ENCODE data around the gene COPE. TPM values are rescaled to one million over a fixed set of nuclear protein-coding genes. Genes with fewer than 3 reads are reported as not detected.

COPE gene
- total and polyA plus RNA-seq, 2 of the 8 experiments (the other 6 are each of a cell fraction or from before 2014, with no cell fraction given): 178 to 356 TPM

DNA sequence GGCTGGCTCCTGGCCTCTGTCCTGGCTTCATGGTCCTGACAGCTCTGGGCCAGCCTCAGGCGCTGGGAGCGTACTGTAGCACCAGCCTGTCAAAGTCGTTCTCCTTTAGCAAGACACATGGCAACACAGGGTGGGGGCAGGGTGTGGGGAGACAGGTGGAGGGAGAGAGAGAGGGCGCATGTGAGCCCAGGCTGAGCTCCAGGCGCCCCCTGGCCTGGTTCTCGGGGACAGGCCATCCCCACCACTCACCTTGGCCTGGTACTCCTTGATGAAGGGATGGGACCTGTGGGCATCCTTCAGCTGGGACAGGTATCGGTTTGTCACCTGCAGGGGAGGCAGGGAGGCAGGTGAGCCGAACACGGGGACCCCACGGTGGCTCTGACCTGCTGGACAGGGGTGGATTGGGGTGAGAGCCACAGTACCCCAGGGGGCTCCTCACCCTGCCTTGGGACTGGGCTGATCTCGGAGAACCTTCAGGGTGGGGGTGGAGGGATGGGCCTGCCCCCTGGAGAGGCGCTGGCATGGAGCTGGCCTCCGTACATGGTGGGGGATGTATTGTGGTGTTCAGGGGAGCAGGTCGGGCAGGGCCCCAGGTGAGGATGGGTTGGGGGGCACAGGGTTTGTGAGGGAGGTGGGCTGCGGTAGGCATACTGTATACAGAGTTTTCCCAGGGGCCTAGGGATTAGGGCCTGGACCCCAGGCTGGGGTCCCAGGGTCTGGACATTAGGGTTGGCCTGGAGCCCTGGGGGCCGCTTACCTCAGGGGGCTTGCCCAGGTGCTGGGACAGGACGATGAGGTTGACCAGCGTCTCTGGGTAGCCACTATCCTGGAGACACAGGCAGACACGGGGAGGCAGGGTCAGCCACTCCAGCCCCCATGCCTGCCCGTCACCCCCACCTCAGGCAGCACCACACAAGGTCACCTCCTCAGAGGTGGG lies 19.3 kb downstream of the COPE start:
- no peak overlapping the region for H3K18ac ChIP-seq (ENCODE audit: extremely low read depth, low read length)
- H3K4me1 ChIP-seq (replicated peaks in 1 of 4; ENCODE audit: control insufficient read depth in 3 of 4, insufficient read depth in 4 of 4, low read length in 3 of 4): peaks cover 0 to 5% (median 0%) of the 10 kb centered on the region in 4 experiments; a peak in 2 of 7 replicates
- H3K56ac ChIP-seq (replicated peaks; ENCODE audit: insufficient read length, low read depth, low read length): no peak overlapping the region
- TF ChIP-seq SIN3A (conservative IDR thresholded peaks at IDR 0.05 in 1 of 2, IDR thresholded peaks at IDR 0.05 in 1 of 2; ENCODE audit: low read depth in 1 of 2, low read length in 2 of 2) (0 out of 4 replicates have a peak, but pooled peaks of 1 of the 2 experiments have one; percentile 41), POLR2AphosphoS5 (IDR thresholded peaks at IDR 0.05; ENCODE audit: low read depth, low read length) (no peak)
- no peak overlapping the region for H2BK15ac ChIP-seq (ENCODE audit: low read length)
- H3K23me2 ChIP-seq (ENCODE audit: low read depth, low read length): peaks cover 6% of the 10 kb centered on the region; the same call in 1 of the 2 replicates
- H2AFZ ChIP-seq (ENCODE audit: low read length): no peak overlapping the region
- ChIA-PET CTCF (ENCODE audit: partially characterized antibody) (interaction anchor here (0.5 to 1.8 kb wide), 7 partner anchors 10 to 616 kb away, joined by 3 to 9 read pairs (median 3); partner anchors contain the start of genes COPE and DDX49), POLR2A (ENCODE audit: partially characterized antibody) (interaction anchor here (1.3 to 1.6 kb wide), 5 partner anchors 8 to 32 kb away, joined by 3 to 7 read pairs (median 5); partner anchors contain the start of genes COPE and DDX49)
- H3K4me3 ChIP-seq (ENCODE audit: extremely low read depth in 1 of 4, insufficient read depth in 2 of 4, low read depth in 3 of 4, low read length in 4 of 4): no peak overlapping the region
- H4K8ac ChIP-seq (ENCODE audit: extremely low read depth, insufficient read depth, low read length): no peak overlapping the region
- DNase-seq (ENCODE audit: low read depth in 1 of 2, low spot score in 2 of 2) (no peak), FAIRE-seq (no peak)
- H3K4ac ChIP-seq (replicated peaks; ENCODE audit: insufficient read length, low read depth, low read length): no peak overlapping the region
- no peak overlapping the region for H2BK20ac ChIP-seq (ENCODE audit: low read length)
- H3K79me2 ChIP-seq (ENCODE audit: control insufficient read depth in 1 of 2, insufficient read depth in 2 of 2, low read length in 2 of 2): no peaks in the 10 kb centered on the region
- no peak overlapping the region for H3K4me2 ChIP-seq (ENCODE audit: insufficient read depth in 1 of 2, low read depth in 2 of 2, low read length in 2 of 2)
- H4K91ac ChIP-seq (replicated peaks; ENCODE audit: insufficient read length, low read length): no peak overlapping the region
- no peak overlapping the region for H3K9ac ChIP-seq (replicated peaks in 1 of 4; ENCODE audit: extremely low read depth in 1 of 4, low read depth in 3 of 4, low read length in 3 of 4)
- H3K27ac ChIP-seq (ENCODE audit: low read depth, low read length): no peak overlapping the region
- H2BK5ac ChIP-seq (ENCODE audit: low read depth, low read length): no peak overlapping the region
- no peak overlapping the region for H2BK12ac ChIP-seq (ENCODE audit: low read depth, low read length)
- 89% methylated on average over 16 of the region's 20 CpGs; no CpG with 5 or more reads in 1 of the 2 experiments for WGBS, 2 experiments (ENCODE audit: extremely low coverage in 1 of 2, insufficient coverage in 1 of 2, insufficient read length in 1 of 2, insufficient replicate concordance in 2 of 2, low coverage in 1 of 2, low lambda C conversion rate in 2 of 2, missing lambda C conversion rate in 1 of 2)
- no peaks in the 10 kb centered on the region for H3K79me1 ChIP-seq (ENCODE audit: low read depth, low read length)
- peaks cover 5 to 8% of the 10 kb centered on the region in 2 experiments for H4K20me1 ChIP-seq (replicated peaks in 1 of 2; ENCODE audit: control insufficient read depth in 1 of 2, insufficient read depth in 2 of 2, low read length in 2 of 2)
- no peak overlapping the region for H3K23ac ChIP-seq (ENCODE audit: insufficient read length)
- H4K5ac ChIP-seq (ENCODE audit: insufficient read length, low read depth, low read length): no peak overlapping the region
- H2AK5ac ChIP-seq (ENCODE audit: low read depth, low read length): no peak overlapping the region
- H2BK120ac ChIP-seq (replicated peaks; ENCODE audit: low read depth, low read length): no peak overlapping the region
- no peak overlapping the region for H3K14ac ChIP-seq (ENCODE audit: insufficient read length)
- H3K9me3 ChIP-seq (ENCODE audit: insufficient read depth in 2 of 2, low read depth in 1 of 2, low read length in 1 of 2): no peaks in the 10 kb centered on the region
- H3K27me3 ChIP-seq (replicated peaks in 1 of 4; ENCODE audit: control insufficient read depth in 3 of 4, extremely low read depth in 1 of 4, insufficient read depth in 3 of 4, low read length in 3 of 4): peaks cover 0 to 10% (median 7%) of the 10 kb centered on the region in 4 experiments; a peak in 4 of 7 replicates
- H3K36me3 ChIP-seq (ENCODE audit: control insufficient read depth in 2 of 4, insufficient read depth in 4 of 4, low read length in 3 of 4): peaks cover 0 to 7% (median 0%) of the 10 kb centered on the region in 4 experiments; a peak in 1 of 8 replicates
